ENCODE measurements around the gene ANKRD18A. TPM values are rescaled to one million over a fixed set of nuclear protein-coding genes. Genes with fewer than 3 reads are reported as not detected.

ANKRD18A gene
- total RNA-seq (1 to 10 TPM; 7.2 to 7.8 TPM), total RNA-seq (1.9 to 26.4 (median 6.1) reads per million in 172 experiments)
- polyA plus RNA-seq (2013, experiment 1 of 2): 3.6 TPM
- polyA plus RNA-seq (2013, experiment 2 of 2): 4.2 TPM

DNA sequence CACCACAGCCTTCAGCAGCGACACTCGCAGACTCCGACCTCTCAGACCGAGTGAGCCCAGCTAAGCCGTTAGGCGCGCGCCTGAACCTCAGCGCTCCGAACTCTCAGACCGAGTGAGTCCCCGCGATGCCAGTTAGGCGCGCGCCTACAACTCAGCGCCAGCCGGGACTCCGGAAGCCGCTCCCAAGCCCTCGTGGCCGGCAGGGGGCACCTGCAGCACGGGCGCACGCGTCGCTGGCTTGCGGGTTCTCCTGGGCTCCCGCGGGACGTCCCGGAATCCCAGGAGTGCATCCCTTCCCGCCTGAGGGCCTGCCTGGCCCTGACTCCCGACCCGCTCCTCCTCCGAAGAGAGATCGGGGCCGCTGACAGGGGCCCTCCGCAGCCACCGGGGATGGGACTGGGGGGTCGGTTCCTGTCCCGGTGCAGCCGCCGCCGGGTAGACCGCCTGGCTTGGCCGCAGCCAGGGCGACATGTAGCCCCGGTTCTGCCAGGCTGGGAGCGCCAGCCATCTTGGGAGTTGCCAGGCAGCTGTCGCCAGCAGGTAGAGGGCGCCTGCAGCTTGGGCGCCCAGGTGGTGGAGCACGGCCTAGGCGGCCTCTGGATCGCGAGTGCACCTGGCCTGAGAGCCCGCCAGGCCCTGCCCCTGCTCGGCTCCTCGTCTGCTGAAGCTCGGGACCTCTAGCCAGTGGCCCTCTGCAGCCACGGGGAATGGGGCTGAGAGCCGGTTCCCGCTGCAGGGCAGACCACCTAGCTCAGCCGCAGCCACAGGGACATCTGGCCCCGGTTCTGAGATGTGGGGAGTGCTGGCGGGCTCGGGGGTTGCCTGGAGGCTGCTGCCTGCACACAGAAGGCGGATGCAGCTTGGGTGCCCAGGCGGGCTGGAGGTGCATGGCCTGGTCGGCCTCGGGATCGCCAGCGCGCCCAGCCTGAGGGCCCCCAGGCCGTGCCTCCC lies at the start of gene ANKRD18A:
Gene ANKRD18A, minus strand, starts transcription at position 114 of the 951 bp plus-strand sequence. CDS start 311 bp downstream, outside the sequence.
- peaks cover 3 to 10% of the 10 kb centered on the region in 2 experiments for H3K27me3 ChIP-seq (ENCODE audit: control insufficient read depth in 1 of 2, insufficient read depth in 2 of 2, low read length in 2 of 2)
- peak within 1 kb of the TSS; percentile 70 for H3K4me3 ChIP-seq (ENCODE audit: low read length)
- DNase-seq: peak; percentile 42 to 88 (median 66)
- ChIA-PET POLR2A (no interaction called here), CTCF (no interaction called here)
- H3K36me3 Mint-ChIP-seq (ENCODE audit: low read depth): peaks cover 12% of the 10 kb centered on the region
- peak within 1 kb of the TSS; percentile 70 for H3K27ac Mint-ChIP-seq
- peaks cover 5% of the 10 kb centered on the region for H3K9me3 Mint-ChIP-seq
- H3K27ac ChIP-seq (ENCODE audit: low read depth in 1 of 2, low read length in 2 of 2): peak within 1 kb of the TSS in 1 of 2 donors; percentile 13
- peak; percentile 78 for ATAC-seq (ENCODE audit: poor library complexity)
- H3K4me1 ChIP-seq (ENCODE audit: insufficient read depth, low read length): peaks cover 30% of the 10 kb centered on the region
- H3K4me1 Mint-ChIP-seq (ENCODE audit: low read depth): peaks cover 12% of the 10 kb centered on the region
- TF ChIP-seq, protein P1, sequence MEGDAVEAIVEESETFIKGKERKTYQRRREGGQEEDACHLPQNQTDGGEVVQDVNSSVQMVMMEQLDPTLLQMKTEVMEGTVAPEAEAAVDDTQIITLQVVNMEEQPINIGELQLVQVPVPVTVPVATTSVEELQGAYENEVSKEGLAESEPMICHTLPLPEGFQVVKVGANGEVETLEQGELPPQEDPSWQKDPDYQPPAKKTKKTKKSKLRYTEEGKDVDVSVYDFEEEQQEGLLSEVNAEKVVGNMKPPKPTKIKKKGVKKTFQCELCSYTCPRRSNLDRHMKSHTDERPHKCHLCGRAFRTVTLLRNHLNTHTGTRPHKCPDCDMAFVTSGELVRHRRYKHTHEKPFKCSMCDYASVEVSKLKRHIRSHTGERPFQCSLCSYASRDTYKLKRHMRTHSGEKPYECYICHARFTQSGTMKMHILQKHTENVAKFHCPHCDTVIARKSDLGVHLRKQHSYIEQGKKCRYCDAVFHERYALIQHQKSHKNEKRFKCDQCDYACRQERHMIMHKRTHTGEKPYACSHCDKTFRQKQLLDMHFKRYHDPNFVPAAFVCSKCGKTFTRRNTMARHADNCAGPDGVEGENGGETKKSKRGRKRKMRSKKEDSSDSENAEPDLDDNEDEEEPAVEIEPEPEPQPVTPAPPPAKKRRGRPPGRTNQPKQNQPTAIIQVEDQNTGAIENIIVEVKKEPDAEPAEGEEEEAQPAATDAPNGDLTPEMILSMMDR (IDR thresholded peaks at IDR 0.05): peak; percentile 45
- no peaks in the 10 kb centered on the region for H3K36me3 ChIP-seq (ENCODE audit: insufficient read depth, low read length)
- H3K4me3 Mint-ChIP-seq: peak within 1 kb of the TSS; percentile 96
- intact Hi-C loops (cut with DNase I, micrococcal nuclease): loop anchor here in 1 of 2 experiments (1.0 kb wide), 1 partner anchor 22 kb away; no protein-coding TSS in a partner anchor
- peaks cover 51% of the 10 kb centered on the region for H3K27me3 Mint-ChIP-seq
- peaks cover 0 to 8% of the 10 kb centered on the region in 2 experiments for H3K9me3 ChIP-seq (ENCODE audit: control insufficient read depth in 1 of 2, insufficient read depth in 1 of 2, low read length in 2 of 2)

- no peak overlapping the region for H3K27ac Mint-ChIP-seq
- CTCF ChIA-PET: no interaction called here
Observed at GRCh38 chr9:38668791-38669466, 48.5 kb upstream of the ANKRD18A start.

More at GRCh38 chr9:38668791-38669466, 48.5 kb upstream of the ANKRD18A start:
- no peaks in the 10 kb centered on the region for H3K4me1 ChIP-seq (ENCODE audit: insufficient read depth, low read length)
- no peaks in the 10 kb centered on the region for H3K36me3 ChIP-seq (ENCODE audit: insufficient read depth, low read length)
- no peak overlapping the region for H3K4me3 Mint-ChIP-seq
- TF ChIP-seq, protein P1 (IDR thresholded peaks at IDR 0.05): no peak
- no peaks in the 10 kb centered on the region for H3K27me3 ChIP-seq (ENCODE audit: control insufficient read depth in 1 of 2, insufficient read depth in 2 of 2, low read length in 2 of 2)
- POLR2A ChIA-PET: no interaction called here
- ATAC-seq (ENCODE audit: poor library complexity) (no peak), DNase-seq (no peak)
- H3K9me3 ChIP-seq (ENCODE audit: control insufficient read depth in 1 of 2, insufficient read depth in 1 of 2, low read length in 2 of 2): no peaks in the 10 kb centered on the region
- H3K36me3 Mint-ChIP-seq (ENCODE audit: low read depth): no peaks in the 10 kb centered on the region
- no peaks in the 10 kb centered on the region for H3K9me3 Mint-ChIP-seq
- intact Hi-C loops (cut with DNase I, micrococcal nuclease): loop anchor here in 1 of 2 experiments (2.0 kb wide), 1 partner anchor 20 kb away; no protein-coding TSS in a partner anchor
- no peak overlapping the region for H3K4me3 ChIP-seq (ENCODE audit: low read length)
- no peak overlapping the region for H3K27ac ChIP-seq (ENCODE audit: low read depth in 1 of 2, low read length in 2 of 2)
- no peaks in the 10 kb centered on the region for H3K4me1 Mint-ChIP-seq (ENCODE audit: low read depth)
- peaks cover under 1% of the 10 kb centered on the region for H3K27me3 Mint-ChIP-seq

Measured in CD4-positive, alpha-beta T cell (primary cell).